GM21367 (cell line): ENCODE results near the gene EEF1A1.
"Not testable (repeated sequence)": the region's sequence is repeated elsewhere in the genome, so short reads cannot be mapped to it uniquely, and the experiment has no call there.

Source experiments
- ATAC-seq: cut with Tn5 transposase; IDR thresholded peaks from one replicate; pipeline ENCODE4 v1.9.1; 2021; ENCODE audit not compliant: unreplicated experiment

Gene EEF1A1

DNA sequence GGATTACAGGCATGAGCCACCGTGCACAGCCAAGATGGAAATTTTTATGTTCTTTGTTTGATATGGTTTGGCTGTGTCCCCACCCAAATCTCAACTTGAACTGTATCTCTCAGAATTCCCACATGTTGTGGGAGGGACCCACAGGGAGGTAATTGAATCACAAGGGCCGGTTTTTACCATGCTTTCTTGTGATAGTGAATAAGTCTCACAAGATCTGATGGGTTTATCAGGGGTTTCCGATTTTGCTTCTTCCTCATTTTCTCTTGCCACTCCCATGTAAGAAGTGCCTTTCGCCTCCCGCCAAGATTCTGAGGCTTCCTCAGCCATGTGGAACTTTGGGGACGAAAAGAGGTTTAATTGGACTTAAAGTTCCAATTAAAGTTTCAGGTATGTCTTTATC lies 14.6 kb downstream of the EEF1A1 start:
- no peak for ATAC-seq

DNA sequence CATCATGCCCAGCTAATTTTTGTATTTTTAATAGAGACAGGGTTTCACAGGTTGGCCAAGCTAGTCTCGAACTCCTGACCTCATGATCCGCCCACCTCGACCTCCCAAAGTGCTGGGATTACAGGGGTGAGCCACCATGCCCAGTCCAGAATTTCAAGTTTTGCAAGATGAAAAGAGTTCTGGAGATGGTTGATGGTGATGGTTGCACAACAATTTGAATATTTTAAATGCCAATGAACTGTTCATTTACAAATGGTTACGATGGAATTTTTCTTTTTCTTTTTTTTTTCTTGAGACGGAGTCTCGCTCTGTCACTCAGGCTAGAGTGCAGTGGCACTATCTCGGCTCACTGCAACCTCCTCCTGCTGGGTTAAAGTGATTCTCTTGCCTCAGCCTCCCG lies 15.1 kb downstream of the EEF1A1 start:
- not testable (repeated sequence) for ATAC-seq

DNA sequence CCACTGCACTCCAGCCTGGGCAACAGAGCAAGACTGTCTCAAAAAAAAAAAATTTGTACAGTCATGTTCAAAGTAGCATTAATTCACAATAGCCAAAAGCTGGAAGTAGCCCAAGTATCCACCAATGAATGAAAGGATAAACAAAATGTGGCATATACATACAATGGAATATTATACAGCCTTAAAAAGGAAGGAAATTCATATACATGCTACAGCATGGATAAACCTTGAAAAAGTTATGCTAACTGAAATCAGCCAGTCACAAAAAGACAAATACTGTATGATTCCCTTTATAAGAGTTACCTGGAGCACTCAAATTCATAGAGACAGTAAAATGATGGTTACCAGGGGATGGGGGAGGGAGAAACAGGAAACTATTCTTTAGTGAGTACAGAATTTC lies 15.7 kb downstream of the EEF1A1 start:
- no peak for ATAC-seq

DNA sequence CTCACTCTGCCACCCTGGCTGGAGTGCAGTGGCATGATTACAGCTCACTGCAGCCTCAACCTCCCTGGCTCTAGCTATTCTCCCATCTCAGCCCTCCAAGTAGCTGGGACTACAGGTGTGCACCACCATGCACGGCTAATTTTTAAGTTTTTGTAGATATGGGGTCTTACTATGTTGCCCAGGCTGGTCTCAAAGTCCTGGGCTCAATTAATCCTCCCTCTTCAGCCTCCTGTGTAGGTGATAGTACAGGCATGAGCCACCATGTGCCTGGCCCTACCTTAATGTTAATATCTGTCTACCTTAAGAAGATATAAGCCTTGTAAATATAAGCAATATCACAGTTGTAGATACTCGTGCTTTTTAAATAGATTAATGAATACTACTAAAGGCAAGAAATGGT lies 16.7 kb downstream of the EEF1A1 start:
- no peak for ATAC-seq

DNA sequence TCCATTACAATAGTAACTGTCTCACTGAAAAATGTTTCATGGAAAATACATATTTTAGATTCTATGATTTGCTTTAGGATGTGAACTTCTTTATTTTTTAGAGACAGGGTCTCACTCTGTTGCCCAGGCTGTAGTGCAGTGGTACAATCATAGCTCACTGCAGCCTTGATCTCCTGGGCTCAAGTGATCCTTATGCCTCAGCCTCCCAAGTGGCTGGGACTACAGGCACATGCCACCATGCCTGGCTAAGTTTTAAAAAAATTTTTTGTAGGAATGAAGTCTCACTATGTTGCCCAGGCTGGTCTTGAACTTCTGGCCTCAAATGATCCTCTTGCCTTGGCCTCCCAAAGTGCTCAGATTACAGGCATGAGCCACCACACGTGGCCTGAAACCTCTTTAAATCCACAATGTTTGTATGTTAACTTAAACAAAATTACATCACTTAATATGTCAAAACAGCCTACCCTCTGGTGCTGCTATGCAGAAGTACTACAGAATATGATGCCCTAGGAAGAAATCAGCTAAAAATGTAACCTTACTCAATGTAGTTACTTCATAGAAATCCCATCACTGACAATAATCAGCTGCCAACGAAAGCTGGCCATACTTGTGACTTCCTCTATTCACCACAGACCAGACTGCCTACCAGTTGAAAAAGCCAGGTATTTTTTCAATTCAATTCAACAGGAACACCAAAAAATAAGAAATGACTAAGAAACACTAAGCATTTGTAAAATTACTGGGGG lies 17.6 kb downstream of the EEF1A1 start:
- ATAC-seq = no peak

DNA sequence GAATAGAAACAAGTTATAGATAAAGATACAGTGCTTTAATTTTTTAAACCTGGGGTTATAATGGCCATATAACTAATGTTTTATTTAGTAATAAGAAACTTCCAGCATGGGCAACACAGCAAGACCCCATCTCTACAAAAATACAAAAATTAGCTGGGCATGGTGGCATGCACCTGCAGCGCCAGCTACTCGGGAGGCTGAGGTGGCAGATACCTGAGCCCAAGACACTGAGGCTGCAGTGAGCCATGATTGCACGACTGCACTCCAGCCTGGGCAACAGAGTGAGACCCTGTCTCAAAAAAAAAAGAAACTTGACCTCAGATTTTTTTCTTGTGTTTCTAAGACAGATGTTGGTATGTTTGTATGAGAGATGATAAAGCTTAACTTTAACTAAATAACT lies 22.9 kb downstream of the EEF1A1 start:
- ATAC-seq = no peak

DNA sequence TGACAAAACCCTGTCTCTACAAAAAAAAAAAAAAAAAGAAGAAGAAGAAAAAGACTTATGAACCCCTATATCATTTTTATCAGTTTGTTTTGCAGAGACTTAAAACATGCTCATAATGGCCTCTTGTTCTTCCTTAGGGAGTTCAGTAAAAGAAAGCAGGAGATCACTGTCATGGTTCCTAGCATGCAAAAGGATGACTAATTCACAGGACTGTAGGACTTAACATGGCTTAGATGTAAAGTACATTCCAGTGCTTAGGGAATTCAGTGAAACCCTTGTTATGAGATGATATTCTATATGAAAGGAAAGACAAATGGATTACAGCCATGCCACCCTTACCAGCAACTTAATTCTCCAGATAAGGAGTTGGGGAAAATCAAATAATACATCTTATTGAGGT lies 29.5 kb downstream of the EEF1A1 start:
- ATAC-seq = no peak

DNA sequence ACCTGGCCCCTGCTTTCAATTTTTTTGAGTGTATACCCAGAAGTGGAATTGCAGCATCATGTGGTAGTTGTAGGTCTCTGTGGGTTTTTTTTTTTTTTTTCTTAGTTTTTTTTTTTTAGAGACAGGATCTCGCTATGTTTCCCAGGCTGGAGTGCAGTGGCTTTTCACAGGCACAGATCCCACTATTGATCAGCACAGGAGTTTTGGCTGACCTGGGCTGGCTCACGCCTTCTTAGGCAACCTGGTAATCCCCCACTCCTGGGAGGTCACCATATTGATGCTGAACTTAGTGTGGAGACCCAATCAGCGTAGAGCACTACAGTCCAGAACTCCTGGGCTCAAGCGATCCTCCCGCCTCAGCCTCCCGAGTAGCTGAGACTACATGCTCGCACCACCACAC lies 33.4 kb downstream of the EEF1A1 start:
- no peak for ATAC-seq

DNA sequence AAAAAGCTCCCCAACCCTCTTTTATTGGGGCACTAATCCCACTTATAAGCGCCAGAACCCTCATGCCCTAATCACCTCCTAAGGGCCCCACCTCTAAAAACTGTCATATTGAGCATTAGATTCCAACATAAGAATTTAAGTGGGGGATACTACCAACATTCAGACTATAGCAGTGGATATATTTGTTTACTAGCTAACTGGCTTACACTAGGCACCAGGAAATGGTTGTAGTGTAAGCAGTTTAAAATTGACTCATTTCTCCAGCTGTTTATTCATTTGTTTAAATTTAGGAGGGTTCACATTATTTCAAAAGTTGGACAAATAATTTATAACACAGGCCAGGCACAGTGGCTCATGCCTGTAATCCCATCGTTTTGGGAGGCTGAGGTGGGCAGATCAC lies 36.4 kb downstream of the EEF1A1 start:
- no peak for ATAC-seq

DNA sequence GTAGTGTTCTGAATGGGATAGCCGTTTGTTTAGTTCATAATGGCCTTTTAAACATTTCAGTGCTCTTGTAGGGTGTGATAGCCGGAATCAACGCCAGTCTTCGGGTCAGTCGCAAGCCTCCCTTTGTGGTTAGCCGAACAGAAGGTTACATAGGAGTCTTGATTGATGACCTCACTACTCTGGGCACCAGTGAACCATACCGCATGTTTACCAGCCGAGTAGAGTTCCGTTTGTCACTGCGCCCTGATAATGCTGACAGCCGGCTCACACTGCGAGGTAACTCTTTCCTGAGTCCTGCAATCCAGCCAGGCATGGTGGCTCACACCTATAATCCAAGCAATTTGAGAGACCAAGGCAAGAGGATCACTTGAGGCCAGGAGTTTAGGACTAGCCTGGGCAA lies 38.9 kb downstream of the EEF1A1 start:
- ATAC-seq = no peak

DNA sequence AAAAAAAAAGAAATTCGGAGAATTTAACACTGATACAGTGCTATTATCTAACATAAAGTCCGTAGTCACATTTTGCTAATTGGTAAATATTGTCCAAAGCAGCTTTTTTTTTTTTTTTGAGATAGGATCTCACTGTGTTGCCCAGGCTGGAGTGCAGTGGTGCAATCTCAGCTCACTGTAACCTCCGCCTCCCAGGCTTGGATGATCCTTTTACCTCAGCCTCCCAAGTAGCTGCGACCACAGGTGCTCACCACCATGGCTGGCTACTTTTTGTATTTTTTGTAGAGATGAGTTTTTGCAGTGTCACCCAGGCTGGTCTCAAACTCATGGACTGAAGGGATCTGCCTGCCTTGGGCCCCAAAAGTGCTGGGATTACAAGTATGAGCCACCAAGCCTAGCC lies 43.4 kb downstream of the EEF1A1 start:
- no peak for ATAC-seq

DNA sequence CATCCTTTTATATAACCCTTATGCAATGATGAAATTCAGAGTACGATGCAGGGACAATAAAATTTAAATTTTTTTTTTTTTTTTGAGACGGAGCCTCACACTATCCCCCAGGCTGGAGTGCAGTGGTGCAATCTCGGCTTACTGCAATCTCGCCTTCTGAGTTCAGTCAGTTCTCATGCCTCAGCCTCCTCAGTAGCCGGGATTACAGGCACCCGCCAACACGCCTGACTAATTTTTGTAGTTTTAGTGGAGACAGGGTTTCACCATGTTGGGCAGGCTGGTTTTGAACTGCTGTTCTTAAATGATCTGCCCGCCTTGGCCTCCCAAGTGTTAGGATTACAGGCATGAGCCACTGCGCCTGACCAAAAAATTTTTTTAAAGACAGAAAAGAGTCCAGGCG lies 44.1 kb downstream of the EEF1A1 start:
- ATAC-seq = no peak

DNA sequence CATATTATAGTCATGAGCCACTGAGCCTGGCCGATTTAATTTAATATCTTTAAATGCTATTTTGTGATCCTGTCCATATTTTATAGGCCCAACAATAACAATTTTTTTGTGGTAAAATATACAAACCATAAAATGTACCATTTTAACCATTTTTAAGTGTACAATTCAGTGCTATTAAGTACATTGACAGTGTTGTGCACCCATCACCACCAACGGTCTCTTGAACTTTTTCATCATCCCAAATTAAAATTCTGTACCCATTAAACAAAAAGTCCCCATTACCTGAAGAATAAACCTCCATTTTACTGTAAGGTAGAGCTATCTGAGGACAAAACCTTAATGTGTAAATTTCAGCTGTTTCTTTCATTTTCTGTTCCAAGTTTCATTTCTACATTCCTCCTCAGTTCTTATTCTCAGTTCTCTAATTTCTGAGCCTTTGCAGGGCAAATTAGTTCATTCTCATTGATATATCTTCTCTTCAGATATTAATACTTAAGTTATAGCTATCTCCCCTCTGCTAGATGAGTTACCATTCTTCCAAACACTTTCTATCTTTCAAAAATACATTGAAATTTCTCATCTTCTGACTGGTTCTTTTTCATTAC lies 49.0 kb downstream of the EEF1A1 start:
- ATAC-seq = peak; percentile 92
